D721Med (cell line): ENCODE data around the gene IFNA17.
"Not testable (repeated sequence)": the region's sequence is repeated elsewhere in the genome, so short reads cannot be mapped to it uniquely, and the experiment has no call there.

Experiments used
- DNase-seq: peaks from one replicate; pipeline ENCODE4 v3.0.0; 2011; ENCODE audit warnings: low spot score; ENCODE audit not compliant: insufficient read length
- FAIRE-seq: peaks from 2 replicates; lab custom pipeline; 2011; peaks lifted over from hg19 to GRCh38; lab: Jason Lieb, UNC
- CTCF ChIP-seq: IDR thresholded peaks from 2 replicates; pipeline ENCODE4 v1.5.1; 2012; ENCODE audit warnings: mild to moderate bottlenecking, control low read depth; ENCODE audit not compliant: insufficient read depth; ENCODE audit errors: missing control alignments

Gene IFNA17

GRCh38 chr9:21234153-21234687 is 6.2 kb upstream of the IFNA17 start:
- DNase-seq: no peak
- FAIRE-seq: no peak
- no peak for TF ChIP-seq CTCF

- no peak for DNase-seq
- no peak for TF ChIP-seq CTCF
- FAIRE-seq: no peak
These were observed 5.2 kb upstream of the IFNA17 start for GRCh38 chr9:21233258-21233657.

- DNase-seq, FAIRE-seq: not testable (repeated sequence)
These were observed 10.8 kb downstream of the IFNA17 start, which contains the start of gene IFNA16 for GRCh38 chr9:21217211-21217610. Gene IFNA16, minus strand, starts transcription at chr9:21217311. Its CDS starts 6 bp downstream, at chr9:21217305.

GRCh38 chr9:21213411-21214326 is 14.4 kb downstream of the IFNA17 start:
- not testable (repeated sequence) for DNase-seq, FAIRE-seq
- peak; percentile 48 for TF ChIP-seq CTCF

- not testable (repeated sequence) for FAIRE-seq, DNase-seq
These were observed 15.9 kb downstream of the IFNA17 start for GRCh38 chr9:21212160-21212559.

- FAIRE-seq, DNase-seq: not testable (repeated sequence)
These were observed 17.2 kb downstream of the IFNA17 start for GRCh38 chr9:21210782-21211181.

GRCh38 chr9:21210311-21210710 is 17.7 kb downstream of the IFNA17 start:
- no peak for TF ChIP-seq CTCF
- DNase-seq (no peak), FAIRE-seq (no peak)

- not testable (repeated sequence) for DNase-seq
These were observed 21.0 kb downstream of the IFNA17 start, which contains the start of gene IFNA10 for GRCh38 chr9:21207043-21207442. Gene IFNA10, minus strand, starts transcription at chr9:21207143. Its CDS starts 46 bp downstream, at chr9:21207097.

GRCh38 chr9:21205204-21205603 is 22.8 kb downstream of the IFNA17 start:
- DNase-seq: no peak
- FAIRE-seq: no peak

More at GRCh38 chr9:21207043-21207442, 21.0 kb downstream of the IFNA17 start, which contains the start of gene IFNA10:
- not testable (repeated sequence) for FAIRE-seq

GRCh38 chr9:21202105-21202504 is 25.9 kb downstream of the IFNA17 start, which contains the start of gene IFNA7:
Gene IFNA7, minus strand, starts transcription at chr9:21202205. Its CDS starts 40 bp downstream, at chr9:21202165.
- not testable (repeated sequence) for DNase-seq, FAIRE-seq

More at GRCh38 chr9:21205204-21205603, 22.8 kb downstream of the IFNA17 start:
- no peak for TF ChIP-seq CTCF
